Stomach (tissue), 4 donors: ENCODE data around the gene ZCCHC9.

ENCODE experiments used
- POLR2AphosphoS5 ChIP-seq, 3 donors: sonication (generic); formaldehyde crosslinking; IDR thresholded peaks; one replicate each; pipeline ENCODE4 v1.6.1; 2016; ENCODE audit warnings: antibody characterized with exemption in 3 of 3
- TF ChIP-seq, protein P1 (sequence below), 7 experiments: fragments of 450-650 bp in 4 of 7; fragments of 200-600 bp in 3 of 7; sonication (generic) in 3 of 7; IDR thresholded peaks; one replicate each; pipeline ENCODE4 v1.5.1; 2016 to 2019; ENCODE audit warnings: antibody characterized with exemption in 7 of 7, control low read depth in 2 of 7, mild to moderate bottlenecking in 1 of 7

- TF ChIP-seq, protein P1, sequence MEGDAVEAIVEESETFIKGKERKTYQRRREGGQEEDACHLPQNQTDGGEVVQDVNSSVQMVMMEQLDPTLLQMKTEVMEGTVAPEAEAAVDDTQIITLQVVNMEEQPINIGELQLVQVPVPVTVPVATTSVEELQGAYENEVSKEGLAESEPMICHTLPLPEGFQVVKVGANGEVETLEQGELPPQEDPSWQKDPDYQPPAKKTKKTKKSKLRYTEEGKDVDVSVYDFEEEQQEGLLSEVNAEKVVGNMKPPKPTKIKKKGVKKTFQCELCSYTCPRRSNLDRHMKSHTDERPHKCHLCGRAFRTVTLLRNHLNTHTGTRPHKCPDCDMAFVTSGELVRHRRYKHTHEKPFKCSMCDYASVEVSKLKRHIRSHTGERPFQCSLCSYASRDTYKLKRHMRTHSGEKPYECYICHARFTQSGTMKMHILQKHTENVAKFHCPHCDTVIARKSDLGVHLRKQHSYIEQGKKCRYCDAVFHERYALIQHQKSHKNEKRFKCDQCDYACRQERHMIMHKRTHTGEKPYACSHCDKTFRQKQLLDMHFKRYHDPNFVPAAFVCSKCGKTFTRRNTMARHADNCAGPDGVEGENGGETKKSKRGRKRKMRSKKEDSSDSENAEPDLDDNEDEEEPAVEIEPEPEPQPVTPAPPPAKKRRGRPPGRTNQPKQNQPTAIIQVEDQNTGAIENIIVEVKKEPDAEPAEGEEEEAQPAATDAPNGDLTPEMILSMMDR (IDR thresholded peaks at IDR 0.05) = no peak
- no peak for TF ChIP-seq POLR2AphosphoS5 (IDR thresholded peaks at IDR 0.05)
These were observed 34.6 kb downstream of the ZCCHC9 start for GRCh38 chr5:81335946-81336345.
